ENCODE data around the gene SMS.

DNA sequence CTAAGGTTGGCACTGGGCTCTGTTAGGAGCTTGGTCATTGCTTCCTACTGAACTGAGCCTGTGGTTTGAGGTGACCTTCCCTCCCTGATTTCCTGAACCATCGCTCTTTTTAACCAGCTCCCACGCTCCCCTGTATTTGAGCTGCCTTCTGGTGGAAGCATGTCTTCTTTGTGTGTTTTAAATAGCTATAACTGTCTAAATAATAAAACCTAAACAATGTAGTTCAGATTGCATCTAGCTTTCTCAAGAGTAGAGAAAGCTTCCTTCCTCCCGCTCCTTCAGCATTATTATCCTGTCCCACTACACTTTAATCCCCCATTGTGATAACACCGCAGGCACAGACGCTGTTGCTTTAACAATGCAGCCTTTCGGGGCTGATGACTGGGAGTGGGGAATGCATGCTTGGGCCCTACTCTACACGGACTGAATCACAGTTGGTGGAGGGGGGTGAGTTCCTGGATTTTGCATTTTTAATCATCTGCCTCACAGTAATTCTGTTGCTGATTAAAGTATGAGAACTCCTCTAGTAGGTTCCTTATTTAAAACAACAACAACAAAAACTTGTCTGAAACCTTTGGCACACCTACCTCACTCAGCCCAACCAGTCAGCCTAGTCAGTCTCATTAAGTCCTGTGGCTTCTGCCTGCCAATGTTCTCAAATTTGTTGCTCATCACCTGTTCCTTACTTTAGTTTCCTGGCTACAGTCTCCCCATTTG is 6.6 kb downstream of the SMS start:
- TF ChIP-seq, protein P1, sequence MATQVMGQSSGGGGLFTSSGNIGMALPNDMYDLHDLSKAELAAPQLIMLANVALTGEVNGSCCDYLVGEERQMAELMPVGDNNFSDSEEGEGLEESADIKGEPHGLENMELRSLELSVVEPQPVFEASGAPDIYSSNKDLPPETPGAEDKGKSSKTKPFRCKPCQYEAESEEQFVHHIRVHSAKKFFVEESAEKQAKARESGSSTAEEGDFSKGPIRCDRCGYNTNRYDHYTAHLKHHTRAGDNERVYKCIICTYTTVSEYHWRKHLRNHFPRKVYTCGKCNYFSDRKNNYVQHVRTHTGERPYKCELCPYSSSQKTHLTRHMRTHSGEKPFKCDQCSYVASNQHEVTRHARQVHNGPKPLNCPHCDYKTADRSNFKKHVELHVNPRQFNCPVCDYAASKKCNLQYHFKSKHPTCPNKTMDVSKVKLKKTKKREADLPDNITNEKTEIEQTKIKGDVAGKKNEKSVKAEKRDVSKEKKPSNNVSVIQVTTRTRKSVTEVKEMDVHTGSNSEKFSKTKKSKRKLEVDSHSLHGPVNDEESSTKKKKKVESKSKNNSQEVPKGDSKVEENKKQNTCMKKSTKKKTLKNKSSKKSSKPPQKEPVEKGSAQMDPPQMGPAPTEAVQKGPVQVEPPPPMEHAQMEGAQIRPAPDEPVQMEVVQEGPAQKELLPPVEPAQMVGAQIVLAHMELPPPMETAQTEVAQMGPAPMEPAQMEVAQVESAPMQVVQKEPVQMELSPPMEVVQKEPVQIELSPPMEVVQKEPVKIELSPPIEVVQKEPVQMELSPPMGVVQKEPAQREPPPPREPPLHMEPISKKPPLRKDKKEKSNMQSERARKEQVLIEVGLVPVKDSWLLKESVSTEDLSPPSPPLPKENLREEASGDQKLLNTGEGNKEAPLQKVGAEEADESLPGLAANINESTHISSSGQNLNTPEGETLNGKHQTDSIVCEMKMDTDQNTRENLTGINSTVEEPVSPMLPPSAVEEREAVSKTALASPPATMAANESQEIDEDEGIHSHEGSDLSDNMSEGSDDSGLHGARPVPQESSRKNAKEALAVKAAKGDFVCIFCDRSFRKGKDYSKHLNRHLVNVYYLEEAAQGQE (IDR thresholded peaks at IDR 0.05; ENCODE audit: insufficient replicate concordance, low read depth), result no peak
- TF ChIP-seq, protein P2, sequence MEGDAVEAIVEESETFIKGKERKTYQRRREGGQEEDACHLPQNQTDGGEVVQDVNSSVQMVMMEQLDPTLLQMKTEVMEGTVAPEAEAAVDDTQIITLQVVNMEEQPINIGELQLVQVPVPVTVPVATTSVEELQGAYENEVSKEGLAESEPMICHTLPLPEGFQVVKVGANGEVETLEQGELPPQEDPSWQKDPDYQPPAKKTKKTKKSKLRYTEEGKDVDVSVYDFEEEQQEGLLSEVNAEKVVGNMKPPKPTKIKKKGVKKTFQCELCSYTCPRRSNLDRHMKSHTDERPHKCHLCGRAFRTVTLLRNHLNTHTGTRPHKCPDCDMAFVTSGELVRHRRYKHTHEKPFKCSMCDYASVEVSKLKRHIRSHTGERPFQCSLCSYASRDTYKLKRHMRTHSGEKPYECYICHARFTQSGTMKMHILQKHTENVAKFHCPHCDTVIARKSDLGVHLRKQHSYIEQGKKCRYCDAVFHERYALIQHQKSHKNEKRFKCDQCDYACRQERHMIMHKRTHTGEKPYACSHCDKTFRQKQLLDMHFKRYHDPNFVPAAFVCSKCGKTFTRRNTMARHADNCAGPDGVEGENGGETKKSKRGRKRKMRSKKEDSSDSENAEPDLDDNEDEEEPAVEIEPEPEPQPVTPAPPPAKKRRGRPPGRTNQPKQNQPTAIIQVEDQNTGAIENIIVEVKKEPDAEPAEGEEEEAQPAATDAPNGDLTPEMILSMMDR (IDR thresholded peaks at IDR 0.05; ENCODE audit: insufficient read depth, low read length), result no peak
- no peak for TF ChIP-seq POLR2AphosphoS5 (IDR thresholded peaks at IDR 0.05; ENCODE audit: low read depth)
